GM23248 (cell line): Measurements from ENCODE around the gene CD27. TPM values are rescaled to one million over a fixed set of nuclear protein-coding genes. Genes with fewer than 3 reads are reported as not detected.
"Not testable (repeated sequence)": the region's sequence is repeated elsewhere in the genome, so short reads cannot be mapped to it uniquely, and the experiment has no call there.

Experiments
- DNase-seq: peaks from one replicate; pipeline ENCODE4 v3.0.0-alpha.2; 2015
- H2AFZ ChIP-seq: fragments of 200-600 bp; sonication (generic); 2 replicates; pipeline ENCODE4 v1.6.1; 2016; ENCODE audit warnings: antibody characterized with exemption
- H3F3A ChIP-seq: fragments of 200-600 bp; sonication (generic); 2 replicates; pipeline ENCODE4 v1.6.1; 2016; ENCODE audit warnings: mild to moderate bottlenecking, antibody characterized with exemption, mixed run types; ENCODE audit not compliant: insufficient read depth
- H3K27ac ChIP-seq: fragments of 200-600 bp; sonication (generic); 2 replicates; pipeline ENCODE4 v1.5.1; 2016; ENCODE audit warnings: mild to moderate bottlenecking
- H3K27me3 ChIP-seq: fragments of 200-600 bp; sonication (generic); replicated peaks from 2 replicates; pipeline ENCODE4 v1.6.1; 2016; ENCODE audit warnings: mild to moderate bottlenecking; ENCODE audit not compliant: insufficient read depth
- H3K36me3 ChIP-seq: fragments of 200-600 bp; sonication (generic); 2 replicates; pipeline ENCODE4 v1.6.1; 2016; ENCODE audit warnings: low read depth, mild to moderate bottlenecking
- H3K4me1 ChIP-seq: fragments of 200-600 bp; sonication (generic); 2 replicates; pipeline ENCODE4 v1.6.1; 2016; ENCODE audit warnings: mild to moderate bottlenecking; ENCODE audit not compliant: insufficient read depth
- H3K4me2 ChIP-seq: fragments of 200-600 bp; sonication (generic); one replicate; pipeline ENCODE4 v1.6.1; 2016; ENCODE audit warnings: mild to moderate bottlenecking; ENCODE audit not compliant: unreplicated experiment
- H3K4me3 ChIP-seq: fragments of 200-600 bp; sonication (generic); 2 replicates; pipeline ENCODE4 v1.5.1; 2016; ENCODE audit warnings: mild to moderate bottlenecking
- H3K79me2 ChIP-seq: fragments of 200-600 bp; sonication (generic); 2 replicates; pipeline ENCODE4 v1.6.1; 2016; ENCODE audit warnings: mild to moderate bottlenecking; ENCODE audit not compliant: insufficient read depth
- H3K9ac ChIP-seq: fragments of 200-600 bp; sonication (generic); 2 replicates; pipeline ENCODE4 v1.6.1; 2016; ENCODE audit warnings: mild to moderate bottlenecking
- H3K9me2 ChIP-seq: fragments of 200-600 bp; sonication (generic); 2 replicates; pipeline ENCODE4 v1.6.1; 2016; ENCODE audit warnings: mixed run types, mild to moderate bottlenecking, moderate library complexity; ENCODE audit not compliant: insufficient read depth
- H3K9me3 ChIP-seq: fragments of 200-600 bp; sonication (generic); one replicate; pipeline ENCODE4 v1.6.1; 2017; ENCODE audit warnings: low read depth
- H4K20me1 ChIP-seq: fragments of 200-600 bp; sonication (generic); 2 replicates; pipeline ENCODE4 v1.6.0; 2016; ENCODE audit not compliant: insufficient read depth
- EZH2 ChIP-seq: fragments of 200-600 bp; sonication (generic); IDR thresholded peaks from 2 replicates; pipeline ENCODE4 v1.6.1; 2018; ENCODE audit warnings: antibody characterized with exemption, mild to moderate bottlenecking; ENCODE audit not compliant: insufficient read depth, poor library complexity, severe bottlenecking
- EZH2phosphoT487 ChIP-seq: fragments of 200-600 bp; sonication (generic); IDR thresholded peaks from 2 replicates; pipeline ENCODE4 v1.6.1; 2018; ENCODE audit warnings: antibody characterized with exemption, moderate library complexity, mild to moderate bottlenecking, low read depth; ENCODE audit not compliant: insufficient read depth
- WGBS, 2 experiments: methylation state at CpG; one replicate each; pipeline ENCODE4 v1.1.6; 2015 to 2017; ENCODE audit warnings: low lambda C conversion rate in 2 of 2, low coverage in 1 of 2; ENCODE audit errors: missing lambda C conversion rate in 2 of 2; 5-methylcytosine and 5-hydroxymethylcytosine counted together
- in situ Hi-C: fragments of 300-500 bp; cut with MboI; formaldehyde crosslinking; loops from 2 replicates; pipeline ENCODE4 v1.15.0; 2020
- polyA plus RNA-seq: library from polyadenylated mRNA; unstranded; fragments of >200 nt; fragmentation: Nextera tagmentation; extraction: Ambion mirVana; gene quantifications from 2 replicates; pipeline ENCODE4 v1.2.1, GENCODE V29; 2016
- total RNA-seq: library from RNA; depleted of rRNA; stranded (reverse); fragments of >200 nt; shearing (Covaris generic); gene quantifications from 2 replicates; pipeline ENCODE4 v1.2.3, GENCODE V29; 2014

CD27 gene
- total and polyA plus RNA-seq, 2 experiments from 2014 or later: 0.28 TPM; not detected in 1

DNA sequence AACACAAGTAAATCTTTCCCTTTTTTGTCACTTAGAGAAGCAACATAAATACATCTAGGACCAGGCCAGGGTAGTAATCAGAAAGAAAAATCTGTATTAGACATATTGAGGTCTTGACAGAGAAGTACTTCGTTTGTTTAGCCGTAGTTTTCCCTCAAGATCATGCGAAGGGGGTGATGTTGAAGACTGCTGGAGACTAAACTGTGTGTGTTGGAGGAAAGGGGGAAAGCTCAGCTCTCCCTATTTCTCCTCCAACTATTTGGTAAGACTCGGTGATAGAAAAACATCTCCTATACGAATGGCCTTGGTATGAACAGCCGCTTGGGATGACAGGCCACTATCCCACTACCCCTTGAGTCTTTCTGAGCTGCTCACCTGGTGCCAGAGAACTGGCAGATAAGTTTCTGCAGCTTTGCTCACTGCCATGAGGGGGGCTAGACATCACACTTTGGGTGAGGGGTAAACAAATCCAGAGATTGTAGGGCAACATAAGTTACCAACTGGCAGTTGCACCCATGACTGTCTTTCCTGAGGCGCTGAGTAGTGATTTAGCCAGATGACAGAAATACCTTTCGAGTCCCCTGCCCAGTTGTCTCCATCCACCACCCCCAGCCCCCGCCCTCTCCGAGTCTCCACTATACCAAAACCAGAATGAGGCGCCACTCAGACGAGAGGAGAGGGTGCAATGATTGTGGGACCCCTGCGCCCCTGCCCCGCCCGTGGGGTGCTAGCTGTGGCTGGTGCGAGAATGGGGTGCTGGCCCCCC lies 25.0 kb downstream of the CD27 start:
- peak overlapping the region; percentile 78; the same call in 1 of the 2 replicates for H2AFZ ChIP-seq
- peak; percentile 40 for DNase-seq

DNA sequence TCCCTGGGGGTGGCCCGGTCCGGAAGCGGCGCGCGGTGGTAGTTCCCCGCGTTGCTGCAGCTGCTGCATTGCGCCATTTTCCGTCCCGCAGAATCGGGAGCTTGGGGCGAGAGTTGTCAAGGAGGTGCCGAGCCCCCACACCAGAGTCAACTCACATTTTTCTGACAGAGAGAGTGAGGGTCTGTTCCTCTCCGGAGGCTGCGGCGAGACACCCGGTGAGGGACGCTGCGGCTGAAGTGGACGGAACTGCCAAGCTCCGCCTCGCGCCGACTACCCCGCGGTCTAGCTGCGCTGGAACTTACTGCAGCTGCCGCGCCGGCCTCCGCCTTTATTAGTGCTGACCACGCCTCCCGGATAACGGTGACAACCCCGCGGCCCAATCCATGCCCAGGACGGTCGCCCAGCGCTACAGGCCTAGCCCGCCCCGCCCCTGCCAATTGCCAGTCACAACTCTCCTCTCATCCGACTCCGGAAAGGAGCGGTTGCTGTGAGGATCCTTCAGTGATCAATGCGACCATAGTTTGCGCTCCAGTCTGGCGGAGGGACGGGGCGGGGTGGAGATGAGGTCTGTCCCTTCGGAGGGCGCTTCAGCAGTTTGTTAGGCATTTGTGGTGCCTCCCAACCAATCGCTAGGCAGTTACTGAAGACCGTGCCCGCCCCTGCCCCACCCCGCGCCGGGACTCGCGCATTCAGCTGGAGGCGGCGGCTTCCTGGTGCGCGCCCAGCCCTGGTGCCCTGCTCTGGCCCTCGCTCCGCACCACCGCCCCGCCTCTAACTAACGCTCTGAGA lies 25.8 kb downstream of the CD27 start, which contains the start of gene VAMP1:
VAMP1 (minus strand) TSS at position 303 of the 789 bp plus-strand sequence; CDS start at position 157, 146 bp downstream.
- no peaks in the 10 kb centered on the region for H3K27me3 ChIP-seq
- WGBS, 2 experiments: 0 to 1% methylated on average over 65 to 67 of the region's 69 CpGs
- no peaks in the 10 kb centered on the region for H3K9me3 ChIP-seq
- peak within 1 kb of the TSS; percentile 82 for H3K4me3 ChIP-seq
- peaks cover 45% of the 10 kb centered on the region for H3K79me2 ChIP-seq
- peak; percentile 100 for DNase-seq
- in situ Hi-C loops: no loop called here
- H2AFZ ChIP-seq: peak within 1 kb of the TSS; percentile 78
- 0 out of 2 replicates have a peak, but pooled peaks cover 5% of the 10 kb centered on the region for H3K36me3 ChIP-seq
- peaks cover 27% of the 10 kb centered on the region for H3F3A ChIP-seq
- peak within 1 kb of the TSS; percentile 92 for H3K4me2 ChIP-seq
- peaks cover 24% of the 10 kb centered on the region for H3K4me1 ChIP-seq
- TF ChIP-seq EZH2: no peak
- TF ChIP-seq EZH2phosphoT487: no peak
- H3K9ac ChIP-seq: peak within 1 kb of the TSS; percentile 86
- H3K9me2 ChIP-seq: no peaks in the 10 kb centered on the region
- H4K20me1 ChIP-seq: no peaks in the 10 kb centered on the region
- H3K27ac ChIP-seq: peak within 1 kb of the TSS; percentile 84

More for the DNA sequence above, 25.0 kb downstream of the CD27 start:
- Histone ChIP-seq H3K9me3 (no peaks in the 10 kb centered on the region), H3K4me2 (peak overlapping the region; percentile 92), H3K4me1 (peaks cover 24% of the 10 kb centered on the region), H3K36me3 (peaks cover 8% of the 10 kb centered on the region; the same call in 1 of the 2 replicates), H3K27me3 (no peaks in the 10 kb centered on the region), H3K27ac (peak overlapping the region; percentile 84), H3F3A (peaks cover 27% of the 10 kb centered on the region), H3K4me3 (peak overlapping the region; percentile 82), H3K9ac (peak overlapping the region; percentile 86), H3K79me2 (peaks cover 45% of the 10 kb centered on the region), H4K20me1 (no peaks in the 10 kb centered on the region), H3K9me2 (no peaks in the 10 kb centered on the region)
- in situ Hi-C loops: no loop called here
- no peak for TF ChIP-seq EZH2phosphoT487
- TF ChIP-seq EZH2: no peak
- 5 to 9% methylated on average over 15 to 16 of the region's 16 CpGs for WGBS, 2 experiments

DNA sequence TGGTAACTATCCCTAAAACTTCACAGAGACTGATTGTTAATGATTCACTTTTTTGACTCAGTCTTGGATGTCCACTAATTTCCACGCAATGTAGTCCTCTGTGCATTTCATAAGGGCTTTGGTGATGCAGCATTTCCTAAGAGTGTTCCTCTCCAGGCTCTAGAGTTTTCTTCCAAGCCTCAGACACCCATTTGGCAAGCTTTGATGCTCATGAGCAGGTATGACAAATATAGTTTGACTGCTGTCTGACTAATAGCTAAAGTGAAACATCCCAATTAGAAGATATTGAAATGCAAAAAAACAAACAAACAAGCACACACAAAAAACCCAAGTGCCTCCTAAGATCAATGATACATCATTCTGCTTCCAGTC lies 27.2 kb downstream of the CD27 start:
- TF ChIP-seq EZH2phosphoT487 (no peak), EZH2 (no peak)
- WGBS, 2 experiments: 7 to 10% methylated on average over 1 of the region's 1 CpG
- DNase-seq: peak; percentile 95
- H3K9me2 ChIP-seq: no peaks in the 10 kb centered on the region
- in situ Hi-C loops: no loop called here
- H3K4me2 ChIP-seq: no peak overlapping the region
- H3K4me1 ChIP-seq: peaks cover 33% of the 10 kb centered on the region
- peak overlapping the region; percentile 86; the same call in 1 of the 2 replicates for H3K9ac ChIP-seq
- peak overlapping the region; percentile 84 for H3K27ac ChIP-seq
- no peaks in the 10 kb centered on the region for H3K27me3 ChIP-seq
- no peaks in the 10 kb centered on the region for H3K36me3 ChIP-seq
- H3K9me3 ChIP-seq: no peaks in the 10 kb centered on the region
- H4K20me1 ChIP-seq: no peaks in the 10 kb centered on the region
- no peak overlapping the region for H2AFZ ChIP-seq
- H3F3A ChIP-seq: peaks cover 36% of the 10 kb centered on the region
- peaks cover 32% of the 10 kb centered on the region for H3K79me2 ChIP-seq
- no peak overlapping the region for H3K4me3 ChIP-seq

DNA sequence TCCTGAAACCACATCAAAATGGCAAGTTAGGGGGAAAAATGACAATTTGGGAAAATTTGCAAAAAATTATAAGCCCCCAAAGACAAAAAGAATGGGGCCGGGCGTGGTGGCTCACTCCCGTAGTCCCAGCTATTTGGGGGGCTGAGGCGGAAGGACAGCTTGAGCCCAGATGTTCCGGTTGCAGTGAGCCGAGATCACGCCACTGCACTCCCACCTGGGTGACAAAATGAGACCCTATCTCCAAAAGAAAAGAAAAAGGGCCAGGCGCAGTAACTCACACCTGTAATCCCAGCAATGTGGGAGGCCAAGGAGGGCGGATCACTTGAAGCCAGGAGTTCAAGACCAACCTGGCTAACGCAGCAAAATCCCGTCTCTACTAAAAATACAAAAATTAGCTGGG lies 27.7 kb downstream of the CD27 start:
- Histone ChIP-seq H3K27ac (peak overlapping the region; percentile 84), H3F3A (peaks cover 37% of the 10 kb centered on the region), H3K36me3 (no peaks in the 10 kb centered on the region), H3K79me2 (peaks cover 26% of the 10 kb centered on the region), H3K9me3 (no peaks in the 10 kb centered on the region), H3K9me2 (no peaks in the 10 kb centered on the region), H3K4me2 (no peak overlapping the region), H2AFZ (no peak overlapping the region), H3K4me3 (no peak overlapping the region), H3K27me3 (no peaks in the 10 kb centered on the region), H3K4me1 (peaks cover 33% of the 10 kb centered on the region), H4K20me1 (no peaks in the 10 kb centered on the region), H3K9ac (peak overlapping the region; percentile 10; the same call in 1 of the 2 replicates)
- in situ Hi-C loops: no loop called here
- DNase-seq: no peak
- 46 to 48% methylated on average over 11 of the region's 11 CpGs for WGBS, 2 experiments
- no peak for TF ChIP-seq EZH2
- TF ChIP-seq EZH2phosphoT487: no peak

DNA sequence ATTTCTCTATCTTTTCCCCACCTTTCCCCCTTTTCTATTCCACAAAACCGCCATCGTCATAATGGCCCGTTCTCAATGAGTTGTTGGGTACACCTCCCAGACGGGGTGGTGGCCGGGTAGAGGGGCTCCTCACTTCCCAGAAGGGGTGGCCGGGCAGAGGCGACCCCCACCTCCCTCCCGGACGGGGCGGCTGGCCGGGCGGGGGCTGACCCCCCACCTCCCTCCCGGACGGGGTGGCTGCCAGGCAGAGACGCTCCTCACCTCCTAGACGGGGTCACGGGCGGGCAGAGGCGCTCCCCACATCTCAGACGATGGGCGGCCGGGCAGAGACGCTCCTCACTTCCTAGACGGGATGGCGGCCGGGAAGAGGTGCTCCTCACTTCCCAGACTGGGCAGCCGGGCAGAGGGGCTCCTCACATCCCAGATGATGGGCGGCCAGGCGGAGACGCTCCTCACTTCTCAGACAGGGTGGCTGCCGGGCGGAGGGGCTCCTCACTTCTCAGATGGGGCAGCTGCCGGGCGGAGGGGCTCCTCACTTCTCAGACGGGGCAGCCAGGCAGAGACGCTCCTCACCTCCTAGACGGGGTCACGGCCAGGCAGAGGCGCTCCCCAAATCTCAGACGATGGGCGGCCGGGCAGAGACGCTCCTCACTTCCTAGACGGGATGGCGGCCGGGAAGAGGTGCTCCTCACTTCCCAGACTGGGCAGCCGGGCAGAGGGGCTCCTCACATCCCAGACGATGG lies 30.6 kb downstream of the CD27 start:
- H3K79me2 ChIP-seq, H3K36me3 ChIP-seq, H3K27me3 ChIP-seq, H3K9me3 ChIP-seq, H3K27ac ChIP-seq, DNase-seq, H3K4me2 ChIP-seq, H3K9ac ChIP-seq, H3K9me2 ChIP-seq, H2AFZ ChIP-seq, H4K20me1 ChIP-seq, H3K4me3 ChIP-seq, in situ Hi-C loops: not testable (repeated sequence)
- H3F3A ChIP-seq: peaks cover 23% of the 10 kb centered on the region
- peaks cover 23% of the 10 kb centered on the region for H3K4me1 ChIP-seq
- WGBS, 2 experiments: 92% methylated on average over 9 to 41 of the region's 48 CpGs
